ENCODE results near the gene IMMP1L.

IMMP1L gene

DNA sequence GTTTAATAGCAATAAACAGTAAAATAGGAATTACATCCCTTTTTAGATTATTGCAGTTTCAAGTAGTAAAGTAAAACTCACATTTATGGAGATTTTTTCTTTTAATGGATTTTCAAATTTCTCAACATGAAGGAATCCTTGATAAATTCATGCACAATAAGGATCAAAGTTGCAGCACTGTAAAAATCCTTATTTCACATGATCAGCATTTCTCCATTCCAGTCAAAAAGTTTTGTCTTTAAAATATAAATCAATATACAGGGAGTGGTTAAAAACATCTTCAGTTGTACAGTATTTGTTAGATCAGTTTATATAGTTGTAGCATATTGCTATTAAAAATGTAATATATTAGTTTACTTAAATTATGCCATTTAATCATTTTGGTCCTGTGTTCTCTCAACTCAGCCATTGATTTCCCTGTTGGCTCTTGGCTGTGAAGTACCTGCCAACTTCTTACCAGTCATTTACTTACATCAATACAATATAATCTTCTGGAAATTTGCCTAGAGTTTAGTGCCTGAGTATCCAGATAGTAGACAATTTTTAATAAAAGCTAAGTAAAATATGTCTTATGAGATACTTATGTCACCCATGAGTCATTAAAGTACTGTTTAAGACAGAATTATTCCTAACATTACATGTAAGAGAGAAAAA lies 12.2 kb upstream of the IMMP1L start:
- peaks cover 2% of the 10 kb centered on the region for H3K79me1 ChIP-seq (ENCODE audit: low read depth, low read length)
- H4K8ac ChIP-seq (ENCODE audit: low read depth, low read length): no peak overlapping the region
- no peak overlapping the region for H3K4me3 ChIP-seq (ENCODE audit: low read length in 2 of 2)
- H2AK5ac ChIP-seq (ENCODE audit: low read depth, low read length): no peak overlapping the region
- no peak overlapping the region for H4K91ac ChIP-seq (ENCODE audit: low read depth, low read length, poor library complexity)
- no peak overlapping the region for H2AFZ ChIP-seq (ENCODE audit: low read length)
- DNase-seq (ENCODE audit: low spot score): no peak
- peaks cover 3 to 7% of the 10 kb centered on the region in 2 donors for H3K36me3 ChIP-seq (replicated peaks in 1 of 2; ENCODE audit: control insufficient read depth in 2 of 2, insufficient read depth in 2 of 2, low read length in 2 of 2)
- H3K9me3 ChIP-seq (replicated peaks in 1 of 2; ENCODE audit: control insufficient read depth in 2 of 2, insufficient read depth in 1 of 2, low read depth in 1 of 2, low read length in 2 of 2): peaks cover 1 to 5% of the 10 kb centered on the region in 2 donors
- H3K14ac ChIP-seq (ENCODE audit: low read length): no peak overlapping the region
- no peaks in the 10 kb centered on the region for H3K27me3 ChIP-seq (ENCODE audit: control insufficient read depth in 3 of 3, insufficient read depth in 3 of 3, low read depth in 1 of 3, low read length in 3 of 3)
- H3K27ac ChIP-seq (replicated peaks; ENCODE audit: low read length): no peak overlapping the region
- no peak overlapping the region for H2BK5ac ChIP-seq (ENCODE audit: low read length)
- H3K4me1 ChIP-seq (ENCODE audit: control insufficient read depth in 2 of 2, insufficient read depth in 1 of 2, low read depth in 1 of 2, low read length in 2 of 2): no peaks in the 10 kb centered on the region
- H3K4ac ChIP-seq (ENCODE audit: low read length): no peak overlapping the region
- no peak overlapping the region for H3K18ac ChIP-seq (ENCODE audit: low read length)
- H3K4me2 ChIP-seq (ENCODE audit: insufficient read depth, low read length, poor library complexity, severe bottlenecking): no peak overlapping the region
- H2BK15ac ChIP-seq (ENCODE audit: low read length): no peak overlapping the region
- no peak overlapping the region for H2BK12ac ChIP-seq (ENCODE audit: low read length)
- no peak overlapping the region for H3K9ac ChIP-seq (ENCODE audit: low read depth, low read length, poor library complexity)
- no peak overlapping the region for H2BK120ac ChIP-seq (ENCODE audit: low read depth, low read length)
- no peak overlapping the region for H3K23ac ChIP-seq (ENCODE audit: low read depth, low read length, poor library complexity)

DNA sequence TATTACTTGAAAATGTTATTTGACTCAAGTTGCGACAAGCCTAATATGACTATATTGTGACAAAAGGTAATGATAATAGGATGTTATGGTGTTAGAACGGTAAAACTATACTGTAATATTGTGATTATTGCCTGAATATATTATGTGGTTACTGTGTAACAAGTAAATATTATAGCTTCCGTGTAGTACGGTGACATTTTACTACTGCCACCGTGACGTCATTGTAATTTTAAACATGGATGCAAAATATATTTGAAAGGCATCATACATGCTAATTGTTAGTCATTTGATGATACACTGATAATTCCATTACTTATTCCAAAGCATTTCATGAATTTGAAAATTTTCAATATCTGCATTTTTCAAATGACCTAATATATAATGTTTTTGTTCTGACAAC lies 2.7 kb upstream of the IMMP1L start:
- Histone ChIP-seq H3K36me3 (replicated peaks in 1 of 2; ENCODE audit: control insufficient read depth in 2 of 2, insufficient read depth in 2 of 2, low read length in 2 of 2) (peaks cover 0 to 3% of the 10 kb centered on the region in 2 donors), H3K18ac (ENCODE audit: low read length) (no peak overlapping the region), H3K14ac (ENCODE audit: low read length) (no peak overlapping the region), H3K27ac (replicated peaks; ENCODE audit: low read length) (no peak overlapping the region), H3K9me3 (replicated peaks in 1 of 2; ENCODE audit: control insufficient read depth in 2 of 2, insufficient read depth in 1 of 2, low read depth in 1 of 2, low read length in 2 of 2) (no peaks in the 10 kb centered on the region), H3K4me1 (ENCODE audit: control insufficient read depth in 2 of 2, insufficient read depth in 1 of 2, low read depth in 1 of 2, low read length in 2 of 2) (peaks cover 0 to 3% of the 10 kb centered on the region in 2 donors), H2BK120ac (ENCODE audit: low read depth, low read length) (no peak overlapping the region), H3K4me2 (ENCODE audit: insufficient read depth, low read length, poor library complexity, severe bottlenecking) (no peak overlapping the region), H3K79me1 (ENCODE audit: low read depth, low read length) (peaks cover under 1% of the 10 kb centered on the region), H3K4me3 (ENCODE audit: low read length in 2 of 2) (no peak overlapping the region), H4K8ac (ENCODE audit: low read depth, low read length) (no peak overlapping the region), H2AK5ac (ENCODE audit: low read depth, low read length) (no peak overlapping the region), H2BK5ac (ENCODE audit: low read length) (no peak overlapping the region), H2BK15ac (ENCODE audit: low read length) (no peak overlapping the region), H3K4ac (ENCODE audit: low read length) (no peak overlapping the region), H4K91ac (ENCODE audit: low read depth, low read length, poor library complexity) (no peak overlapping the region), H3K9ac (ENCODE audit: low read depth, low read length, poor library complexity) (no peak overlapping the region), H3K27me3 (ENCODE audit: control insufficient read depth in 3 of 3, insufficient read depth in 3 of 3, low read depth in 1 of 3, low read length in 3 of 3) (no peaks in the 10 kb centered on the region), H2AFZ (ENCODE audit: low read length) (no peak overlapping the region), H2BK12ac (ENCODE audit: low read length) (no peak overlapping the region), H3K23ac (ENCODE audit: low read depth, low read length, poor library complexity) (no peak overlapping the region)
- WGBS, 2 donors (ENCODE audit: extremely low coverage in 2 of 2, insufficient read length in 2 of 2, insufficient replicate concordance in 1 of 2): 100% methylated on average over 1 of the region's 6 CpGs; no CpG with 5 or more reads in 1 of the 2 donors
- DNase-seq (ENCODE audit: low spot score): no peak

DNA sequence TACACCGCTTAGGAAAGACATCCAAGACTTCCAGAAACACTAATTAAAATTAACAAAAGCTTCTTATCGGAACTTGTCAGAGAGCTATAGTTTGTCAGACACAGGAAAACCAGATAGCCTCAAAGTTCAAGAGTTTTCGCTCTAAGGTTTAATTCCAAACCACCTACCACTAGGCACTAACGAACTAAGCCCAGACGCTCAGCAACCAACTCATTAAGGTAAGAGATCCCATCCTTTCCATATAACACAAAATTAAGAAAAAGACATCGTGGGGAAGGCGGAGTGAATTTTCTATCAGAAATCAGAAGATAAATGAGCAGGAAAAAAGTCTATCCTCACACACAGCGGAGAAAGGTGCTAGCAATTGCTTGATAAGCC lies 382 bp downstream of the IMMP1L start:
- peak overlapping the region; percentile 54 for H3K4me2 ChIP-seq (ENCODE audit: insufficient read depth, low read length, poor library complexity, severe bottlenecking)
- no peak overlapping the region for H4K91ac ChIP-seq (ENCODE audit: low read depth, low read length, poor library complexity)
- H2AFZ ChIP-seq (ENCODE audit: low read length): peak overlapping the region; percentile 86
- no peak overlapping the region for H3K4ac ChIP-seq (ENCODE audit: low read length)
- peaks cover 4% of the 10 kb centered on the region for H3K79me1 ChIP-seq (ENCODE audit: low read depth, low read length)
- peak; percentile 17 for DNase-seq (ENCODE audit: low spot score)
- H3K23ac ChIP-seq (ENCODE audit: low read depth, low read length, poor library complexity): no peak overlapping the region
- H3K36me3 ChIP-seq (replicated peaks in 1 of 2; ENCODE audit: control insufficient read depth in 2 of 2, insufficient read depth in 2 of 2, low read length in 2 of 2): peaks cover 0 to 26% of the 10 kb centered on the region in 2 donors
- no peak overlapping the region for H2BK15ac ChIP-seq (ENCODE audit: low read length)
- no peaks in the 10 kb centered on the region for H3K27me3 ChIP-seq (ENCODE audit: control insufficient read depth in 3 of 3, insufficient read depth in 3 of 3, low read depth in 1 of 3, low read length in 3 of 3)
- no peak overlapping the region for H2BK120ac ChIP-seq (ENCODE audit: low read depth, low read length)
- no peak overlapping the region for H3K18ac ChIP-seq (ENCODE audit: low read length)
- no peak overlapping the region for H2BK12ac ChIP-seq (ENCODE audit: low read length)
- no peaks in the 10 kb centered on the region for H3K4me1 ChIP-seq (ENCODE audit: control insufficient read depth in 2 of 2, insufficient read depth in 1 of 2, low read depth in 1 of 2, low read length in 2 of 2)
- H3K9ac ChIP-seq (ENCODE audit: low read depth, low read length, poor library complexity): no peak overlapping the region
- no peak overlapping the region for H2AK5ac ChIP-seq (ENCODE audit: low read depth, low read length)
- peak overlapping the region; percentile 66 to 86 for H3K4me3 ChIP-seq (ENCODE audit: low read length in 2 of 2)
- no peak overlapping the region for H3K14ac ChIP-seq (ENCODE audit: low read length)
- no peak overlapping the region for H3K27ac ChIP-seq (replicated peaks; ENCODE audit: low read length)
- no peak overlapping the region for H2BK5ac ChIP-seq (ENCODE audit: low read length)
- H3K9me3 ChIP-seq (replicated peaks in 1 of 2; ENCODE audit: control insufficient read depth in 2 of 2, insufficient read depth in 1 of 2, low read depth in 1 of 2, low read length in 2 of 2): peaks cover 0 to 4% of the 10 kb centered on the region in 2 donors
- no CpG with 5 or more reads among the region's 8 CpGs for WGBS, 2 donors (ENCODE audit: extremely low coverage in 2 of 2, insufficient read length in 2 of 2, insufficient replicate concordance in 1 of 2)
- H4K8ac ChIP-seq (ENCODE audit: low read depth, low read length): no peak overlapping the region

DNA sequence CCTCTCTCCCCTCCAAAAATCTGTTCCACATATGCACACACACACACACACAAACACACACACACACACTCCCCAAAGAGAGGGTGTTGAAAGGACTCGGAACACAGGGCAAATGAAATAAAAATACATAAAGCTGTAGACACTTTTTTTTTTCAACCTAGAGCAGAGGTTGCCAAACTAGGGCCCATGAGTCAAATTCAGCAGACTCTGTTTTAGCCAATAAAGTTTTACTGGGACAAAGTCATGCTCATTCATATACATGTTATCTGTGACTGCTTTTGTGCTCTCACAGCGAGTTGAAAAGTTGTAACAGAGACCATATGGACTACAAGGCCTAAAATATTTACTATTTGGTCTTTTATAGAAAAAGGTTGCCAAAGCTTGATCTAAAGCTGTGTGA lies 8.9 kb downstream of the IMMP1L start:
- no peak overlapping the region for H2BK12ac ChIP-seq (ENCODE audit: low read length)
- peaks cover 2% of the 10 kb centered on the region for H3K79me1 ChIP-seq (ENCODE audit: low read depth, low read length)
- H3K4me1 ChIP-seq (ENCODE audit: control insufficient read depth in 2 of 2, insufficient read depth in 1 of 2, low read depth in 1 of 2, low read length in 2 of 2): no peaks in the 10 kb centered on the region
- no peak overlapping the region for H3K14ac ChIP-seq (ENCODE audit: low read length)
- H3K27me3 ChIP-seq (ENCODE audit: control insufficient read depth in 3 of 3, insufficient read depth in 3 of 3, low read depth in 1 of 3, low read length in 3 of 3): no peaks in the 10 kb centered on the region
- peaks cover 0 to 12% of the 10 kb centered on the region in 2 donors for H3K9me3 ChIP-seq (replicated peaks in 1 of 2; ENCODE audit: control insufficient read depth in 2 of 2, insufficient read depth in 1 of 2, low read depth in 1 of 2, low read length in 2 of 2)
- WGBS, 2 donors (ENCODE audit: extremely low coverage in 2 of 2, insufficient read length in 2 of 2, insufficient replicate concordance in 1 of 2): no CpG with 5 or more reads among the region's 2 CpGs
- no peak overlapping the region for H3K27ac ChIP-seq (replicated peaks; ENCODE audit: low read length)
- H2AFZ ChIP-seq (ENCODE audit: low read length): no peak overlapping the region
- no peak overlapping the region for H2BK120ac ChIP-seq (ENCODE audit: low read depth, low read length)
- H3K4ac ChIP-seq (ENCODE audit: low read length): no peak overlapping the region
- H4K91ac ChIP-seq (ENCODE audit: low read depth, low read length, poor library complexity): no peak overlapping the region
- H4K8ac ChIP-seq (ENCODE audit: low read depth, low read length): no peak overlapping the region
- no peak overlapping the region for H3K23ac ChIP-seq (ENCODE audit: low read depth, low read length, poor library complexity)
- H3K9ac ChIP-seq (ENCODE audit: low read depth, low read length, poor library complexity): no peak overlapping the region
- no peak overlapping the region for H2BK15ac ChIP-seq (ENCODE audit: low read length)
- no peak overlapping the region for H3K18ac ChIP-seq (ENCODE audit: low read length)
- H2AK5ac ChIP-seq (ENCODE audit: low read depth, low read length): no peak overlapping the region
- peaks cover 0 to 41% of the 10 kb centered on the region in 2 donors for H3K36me3 ChIP-seq (replicated peaks in 1 of 2; ENCODE audit: control insufficient read depth in 2 of 2, insufficient read depth in 2 of 2, low read length in 2 of 2)
- no peak overlapping the region for H2BK5ac ChIP-seq (ENCODE audit: low read length)
- no peak overlapping the region for H3K4me2 ChIP-seq (ENCODE audit: insufficient read depth, low read length, poor library complexity, severe bottlenecking)
- no peak for DNase-seq (ENCODE audit: low spot score)
- no peak overlapping the region for H3K4me3 ChIP-seq (ENCODE audit: low read length in 2 of 2)
